OCI-LY7 (cell line): ENCODE measurements around the gene CNP. TPM values are rescaled to one million over a fixed set of nuclear protein-coding genes. Genes with fewer than 3 reads are reported as not detected.
A peak's percentile ranks its signal among the peaks of the same experiment; 100 is the strongest.

Source experiments
- BruUV-seq: library from RNA; stranded (reverse); fragments of 400-500 nt; replicated peaks from 2 replicates; lab custom pipeline; 2021; lab: Mats Ljungman, UMichigan
- CTCF ChIA-PET: fragments of 300-600 bp; sonication (Branson Sonifier 250); formaldehyde crosslinking; loops from one replicate; lab custom pipeline; 2022; ENCODE audit warnings: antibody characterized with exemption; ENCODE audit not compliant: unreplicated experiment; lab: Charles Lee
- POLR2A ChIA-PET: fragments of 300-600 bp; sonication (Branson Sonifier 250); formaldehyde crosslinking; loops from one replicate; lab custom pipeline; 2022; ENCODE audit warnings: antibody characterized with exemption; lab: Charles Lee
- DNase-seq: peaks from one replicate; pipeline ENCODE4 v3.0.0-alpha.2; 2015; ENCODE audit warnings: low spot score
- H2AFZ ChIP-seq: fragments of 200-600 bp; sonication (generic), shearing (Covaris generic); 2 replicates; pipeline ENCODE4 v1.6.1; 2014; ENCODE audit warnings: mild to moderate bottlenecking, antibody characterized with exemption, low read length, moderate library complexity
- H3K27ac ChIP-seq: fragments of 200-600 bp; sonication (generic); 2 replicates; pipeline ENCODE4 v1.5.1; 2014; ENCODE audit warnings: mixed run types, low read depth, mild to moderate bottlenecking, moderate library complexity, low read length, inconsistent platforms; ENCODE audit not compliant: poor library complexity, severe bottlenecking
- H3K36me3 ChIP-seq: fragments of 200-600 bp; sonication (generic); 2 replicates; pipeline ENCODE4 v1.6.1; 2014; ENCODE audit warnings: mild to moderate bottlenecking, antibody characterized with exemption, low read length, moderate library complexity, mixed read lengths; ENCODE audit not compliant: insufficient read depth
- H3K4me1 ChIP-seq: fragments of 200-600 bp; sonication (generic); 2 replicates; pipeline ENCODE4 v1.5.1; 2014; ENCODE audit warnings: mild to moderate bottlenecking, low read length; ENCODE audit not compliant: insufficient read depth, poor library complexity, severe bottlenecking
- H3K4me2 ChIP-seq: fragments of 200-600 bp; sonication (generic); 2 replicates; pipeline ENCODE4 v1.6.1; 2014; ENCODE audit warnings: mild to moderate bottlenecking, low read length
- H3K4me3 ChIP-seq: fragments of 200-600 bp; sonication (generic); 2 replicates; pipeline ENCODE4 v1.5.1; 2014; ENCODE audit warnings: mild to moderate bottlenecking, low read depth, low read length; ENCODE audit not compliant: poor library complexity, severe bottlenecking
- H3K79me2 ChIP-seq: fragments of 200-600 bp; sonication (generic); 2 replicates; pipeline ENCODE4 v1.6.1; 2016; ENCODE audit warnings: low read depth, mild to moderate bottlenecking, low read length, moderate library complexity, mixed read lengths; ENCODE audit not compliant: insufficient read depth
- H3K9me2 ChIP-seq: fragments of 200-600 bp; sonication (generic); 2 replicates; pipeline ENCODE4 v1.6.1; 2016; ENCODE audit warnings: mild to moderate bottlenecking, low read length, mixed read lengths; ENCODE audit not compliant: insufficient read depth
- H3K9me3 ChIP-seq: fragments of 200-600 bp; sonication (generic); 2 replicates; pipeline ENCODE4 v1.6.1; 2014; ENCODE audit warnings: mild to moderate bottlenecking, mixed run types, low read length, mixed read lengths
- H4K20me1 ChIP-seq: fragments of 200-600 bp; sonication (generic); 2 replicates; pipeline ENCODE4 v1.6.1; 2014; ENCODE audit warnings: mild to moderate bottlenecking, antibody characterized with exemption, low read length, moderate library complexity, mixed read lengths; ENCODE audit not compliant: insufficient read depth
- EZH2phosphoT487 ChIP-seq: fragments of 200-600 bp; sonication (generic); IDR thresholded peaks from 2 replicates; pipeline ENCODE4 v1.6.1; 2018; ENCODE audit warnings: low read depth, borderline replicate concordance, mild to moderate bottlenecking, mixed run types, antibody characterized with exemption, low read length, moderate library complexity, mixed read lengths
- intact Hi-C: fragments of 100-400 bp; cut with micrococcal nuclease; formaldehyde crosslinking; loops from one replicate; pipeline ENCODE4 v1.10.0; 2022; ENCODE audit not compliant: unreplicated experiment
- total RNA-seq, 2 experiments: library from RNA; depleted of rRNA in 1 of 2; stranded (reverse); fragments of >200 nt in 1 of 2; shearing (Covaris generic) in 1 of 2; gene quantifications; 2 replicates each; pipeline ENCODE4 v1.2.3, GENCODE V29; 2014 to 2022
- TF ChIP-seq, protein P1 (sequence below): fragments of 200-600 bp; sonication (generic); conservative IDR thresholded peaks from 2 replicates; pipeline ENCODE4 v1.5.1; 2014; ENCODE audit warnings: mild to moderate bottlenecking, antibody characterized with exemption, low read length, moderate library complexity, mixed read lengths

CNP gene
- total RNA-seq, 2 experiments from 2014 or later, result 34.1 to 50.6 TPM

GRCh38 chr17:41992576-41992975, 26.0 kb downstream of the CNP start:
- POLR2A ChIA-PET, result no interaction called here
- CTCF ChIA-PET, result no interaction called here

GRCh38 chr17:41996855-41997164, 30.2 kb downstream of the CNP start:
- H4K20me1 ChIP-seq, result peaks cover 12% of the 10 kb centered on the region
- H3K79me2 ChIP-seq, result peaks cover 31% of the 10 kb centered on the region; the same call in 1 of the 2 replicates
- ChIA-PET CTCF (interaction anchor here (0.9 kb wide), 1 partner anchor 20 kb away, joined by 3 read pairs; the partner anchor contains the start of gene DNAJC7), POLR2A (interaction anchor here (1.1 to 2.9 kb wide), 2 partner anchors 17 to 21 kb away, joined by 3 to 12 read pairs; partner anchors contain the start of gene DNAJC7)
- peaks cover 94% of the 10 kb centered on the region for H3K36me3 ChIP-seq
- DNase-seq, result no peak
- no peak overlapping the region for H3K4me3 ChIP-seq
- H2AFZ ChIP-seq, result no peak overlapping the region
- peak overlapping the region; percentile 80 for H3K27ac ChIP-seq
- no peak for TF ChIP-seq EZH2phosphoT487
- TF ChIP-seq, protein P1, sequence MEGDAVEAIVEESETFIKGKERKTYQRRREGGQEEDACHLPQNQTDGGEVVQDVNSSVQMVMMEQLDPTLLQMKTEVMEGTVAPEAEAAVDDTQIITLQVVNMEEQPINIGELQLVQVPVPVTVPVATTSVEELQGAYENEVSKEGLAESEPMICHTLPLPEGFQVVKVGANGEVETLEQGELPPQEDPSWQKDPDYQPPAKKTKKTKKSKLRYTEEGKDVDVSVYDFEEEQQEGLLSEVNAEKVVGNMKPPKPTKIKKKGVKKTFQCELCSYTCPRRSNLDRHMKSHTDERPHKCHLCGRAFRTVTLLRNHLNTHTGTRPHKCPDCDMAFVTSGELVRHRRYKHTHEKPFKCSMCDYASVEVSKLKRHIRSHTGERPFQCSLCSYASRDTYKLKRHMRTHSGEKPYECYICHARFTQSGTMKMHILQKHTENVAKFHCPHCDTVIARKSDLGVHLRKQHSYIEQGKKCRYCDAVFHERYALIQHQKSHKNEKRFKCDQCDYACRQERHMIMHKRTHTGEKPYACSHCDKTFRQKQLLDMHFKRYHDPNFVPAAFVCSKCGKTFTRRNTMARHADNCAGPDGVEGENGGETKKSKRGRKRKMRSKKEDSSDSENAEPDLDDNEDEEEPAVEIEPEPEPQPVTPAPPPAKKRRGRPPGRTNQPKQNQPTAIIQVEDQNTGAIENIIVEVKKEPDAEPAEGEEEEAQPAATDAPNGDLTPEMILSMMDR, result no peak
- peaks cover 39% of the 10 kb centered on the region for H3K4me1 ChIP-seq
- H3K9me3 ChIP-seq, result no peaks in the 10 kb centered on the region
- BruUV-seq, result no TSS peak
- intact Hi-C loops, result no loop called here
- peak overlapping the region; percentile 68 for H3K4me2 ChIP-seq
- no peaks in the 10 kb centered on the region for H3K9me2 ChIP-seq

More at GRCh38 chr17:41992576-41992975, 26.0 kb downstream of the CNP start:
- H4K20me1 ChIP-seq, result peaks cover 12% of the 10 kb centered on the region
- H3K4me2 ChIP-seq, result no peak overlapping the region
- no peaks in the 10 kb centered on the region for H3K9me3 ChIP-seq
- H3K4me3 ChIP-seq, result no peak overlapping the region
- no peak overlapping the region for H3K27ac ChIP-seq
- no peak overlapping the region for H2AFZ ChIP-seq
- no peaks in the 10 kb centered on the region for H3K9me2 ChIP-seq
- no peak for TF ChIP-seq EZH2phosphoT487
- TF ChIP-seq, protein P1, result no peak
- no peak for DNase-seq
- intact Hi-C loops, result no loop called here
- H3K36me3 ChIP-seq, result peaks cover 96% of the 10 kb centered on the region
- no TSS peak for BruUV-seq
- H3K79me2 ChIP-seq, result peaks cover 17% of the 10 kb centered on the region; the same call in 1 of the 2 replicates
- peaks cover 34% of the 10 kb centered on the region for H3K4me1 ChIP-seq

DNA sequence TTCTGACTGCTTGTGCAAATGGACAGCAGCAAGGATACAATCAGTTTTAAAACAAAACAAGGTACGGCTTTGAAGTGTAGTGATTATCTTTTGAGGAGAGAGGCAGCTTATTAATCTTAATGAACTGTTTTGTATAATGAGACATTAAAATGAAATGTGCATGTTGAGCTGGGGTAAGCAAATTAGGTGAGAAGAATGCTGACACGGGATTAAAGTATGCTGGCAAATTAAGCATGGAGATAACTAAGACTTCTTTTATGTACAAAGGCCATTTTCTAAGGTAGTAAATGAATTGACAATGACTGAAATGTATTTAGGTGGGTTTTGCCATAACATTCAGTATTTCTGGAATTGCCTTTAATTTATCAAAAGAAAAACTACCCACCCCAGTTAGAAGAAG, 31.9 kb downstream of the CNP start:
- Histone ChIP-seq H3K4me2 (0 out of 2 replicates have a peak overlapping the region, but pooled peaks have one; percentile 3), H3K36me3 (peaks cover 93% of the 10 kb centered on the region), H3K79me2 (peaks cover 48% of the 10 kb centered on the region; the same call in 1 of the 2 replicates), H2AFZ (no peak overlapping the region), H3K27ac (peak overlapping the region; percentile 21), H3K4me1 (peaks cover 39% of the 10 kb centered on the region), H3K4me3 (no peak overlapping the region), H4K20me1 (peaks cover 12% of the 10 kb centered on the region), H3K9me3 (no peaks in the 10 kb centered on the region), H3K9me2 (no peaks in the 10 kb centered on the region)
- intact Hi-C loops, result no loop called here
- ChIA-PET CTCF (no interaction called here), POLR2A (interaction anchor here (0.8 to 2.9 kb wide), 3 partner anchors 13 to 20 kb away, joined by 3 to 12 read pairs (median 6); partner anchors contain the start of gene DNAJC7)
- DNase-seq, result no peak
- TF ChIP-seq, protein P1, result no peak
- TF ChIP-seq EZH2phosphoT487, result no peak
- no TSS peak for BruUV-seq
